ENCODE results near the gene KMT2D. TPM values are rescaled to one million over a fixed set of nuclear protein-coding genes. Genes with fewer than 3 reads are reported as not detected.

Gene KMT2D
- total and polyA plus RNA-seq, 2 of the 8 experiments (the other 6 are each of a cell fraction or from before 2014, with no cell fraction given): 9.1 to 86.3 TPM

DNA sequence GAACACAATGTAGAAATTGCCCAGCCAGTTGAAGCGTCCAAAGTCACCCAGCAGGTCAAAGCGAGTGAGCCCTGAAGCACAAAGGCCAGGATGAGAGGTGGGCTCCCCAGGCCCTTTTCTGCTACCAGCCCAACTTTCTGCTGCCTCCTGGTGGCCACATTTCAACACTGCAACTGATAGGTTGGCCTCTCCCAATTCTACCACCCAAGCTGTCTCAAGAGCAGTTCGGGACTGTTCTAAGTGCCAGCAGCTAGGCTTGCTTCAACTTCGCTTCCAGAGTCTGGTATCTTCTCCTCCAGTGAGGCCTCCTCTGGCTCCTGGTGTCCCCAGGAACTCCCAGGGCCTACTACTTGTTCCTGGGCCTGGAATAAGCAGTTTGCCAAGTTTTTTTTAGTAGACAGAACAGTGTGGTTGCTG is 37.4 kb upstream of the KMT2D start:
- FAIRE-seq (peak; percentile 95), DNase-seq (ENCODE audit: low read depth in 1 of 2, low spot score in 2 of 2) (peak in 1 of 2 experiments; percentile 88)
- Histone ChIP-seq H3K23me2 (ENCODE audit: low read depth, low read length) (peaks cover 6% of the 10 kb centered on the region), H2AFZ (ENCODE audit: low read length) (no peak overlapping the region), H3K9me3 (ENCODE audit: insufficient read depth in 2 of 2, low read depth in 1 of 2, low read length in 1 of 2) (no peaks in the 10 kb centered on the region), H3K4me2 (ENCODE audit: insufficient read depth in 1 of 2, low read depth in 2 of 2, low read length in 2 of 2) (no peak overlapping the region), H2BK15ac (ENCODE audit: low read length) (no peak overlapping the region), H2BK12ac (ENCODE audit: low read depth, low read length) (no peak overlapping the region), H3K27me3 (replicated peaks in 1 of 4; ENCODE audit: control insufficient read depth in 3 of 4, extremely low read depth in 1 of 4, insufficient read depth in 3 of 4, low read length in 3 of 4) (peaks cover 13 to 24% (median 23%) of the 10 kb centered on the region in 4 experiments), H3K23ac (ENCODE audit: insufficient read length) (no peak overlapping the region), H3K14ac (ENCODE audit: insufficient read length) (no peak overlapping the region), H2AK5ac (ENCODE audit: low read depth, low read length) (no peak overlapping the region), H3K18ac (ENCODE audit: extremely low read depth, low read length) (no peak overlapping the region), H4K5ac (ENCODE audit: insufficient read length, low read depth, low read length) (no peak overlapping the region), H4K8ac (ENCODE audit: extremely low read depth, insufficient read depth, low read length) (no peak overlapping the region), H2BK120ac (replicated peaks; ENCODE audit: low read depth, low read length) (no peak overlapping the region), H3K4me1 (replicated peaks in 1 of 4; ENCODE audit: control insufficient read depth in 3 of 4, insufficient read depth in 4 of 4, low read length in 3 of 4) (peaks cover 0 to 11% (median 8%) of the 10 kb centered on the region in 4 experiments; a peak in 4 of 7 replicates), H3K79me1 (ENCODE audit: low read depth, low read length) (no peaks in the 10 kb centered on the region), H3K36me3 (ENCODE audit: control insufficient read depth in 2 of 4, insufficient read depth in 4 of 4, low read length in 3 of 4) (peaks cover 10 to 29% (median 20%) of the 10 kb centered on the region in 4 experiments; a peak in 6 of 8 replicates), H4K20me1 (replicated peaks in 1 of 2; ENCODE audit: control insufficient read depth in 1 of 2, insufficient read depth in 2 of 2, low read length in 2 of 2) (peaks cover 0 to 2% of the 10 kb centered on the region in 2 experiments), H3K4me3 (ENCODE audit: extremely low read depth in 1 of 4, insufficient read depth in 2 of 4, low read depth in 3 of 4, low read length in 4 of 4) (no peak overlapping the region), H3K79me2 (ENCODE audit: control insufficient read depth in 1 of 2, insufficient read depth in 2 of 2, low read length in 2 of 2) (no peaks in the 10 kb centered on the region), H3K9ac (replicated peaks in 1 of 4; ENCODE audit: extremely low read depth in 1 of 4, low read depth in 3 of 4, low read length in 3 of 4) (no peak overlapping the region; a peak in 1 of 7 replicates), H4K91ac (replicated peaks; ENCODE audit: insufficient read length, low read length) (no peak overlapping the region), H3K56ac (replicated peaks; ENCODE audit: insufficient read length, low read depth, low read length) (no peak overlapping the region), H2BK20ac (ENCODE audit: low read length) (no peak overlapping the region), H3K4ac (replicated peaks; ENCODE audit: insufficient read length, low read depth, low read length) (no peak overlapping the region), H2BK5ac (ENCODE audit: low read depth, low read length) (no peak overlapping the region), H3K27ac (ENCODE audit: low read depth, low read length) (no peak overlapping the region)
- ChIA-PET POLR2A (ENCODE audit: partially characterized antibody) (interaction anchor here (0.9 to 4.4 kb wide), 6 partner anchors 9 to 80 kb away, joined by 3 to 27 read pairs (median 4); partner anchors contain the start of genes KMT2D and TUBA1B), CTCF (ENCODE audit: partially characterized antibody) (interaction anchor here (0.6 to 16.2 kb wide), 21 partner anchors 11 to 478 kb away, joined by 3 to 235 read pairs (median 5); partner anchors contain the start of genes LMBR1L, RHEBL1 and TUBA1B)
- TF ChIP-seq TEAD4 (IDR thresholded peaks at IDR 0.05; ENCODE audit: low read depth, low read length): 0 out of 2 replicates have a peak, but pooled peaks have one; percentile 51
- TF ChIP-seq RAD21 (IDR thresholded peaks at IDR 0.05 in 1 of 2, conservative IDR thresholded peaks at IDR 0.05 in 1 of 2; ENCODE audit: low read depth in 2 of 2, low read length in 2 of 2): peak; percentile 70 to 79
- TF ChIP-seq CREB1 (IDR thresholded peaks at IDR 0.05): no peak; the same call in 1 of the 2 replicates
- 0 out of 2 replicates have a peak, but pooled peaks have one; percentile 13 for TF ChIP-seq CEBPB (IDR thresholded peaks at IDR 0.05; ENCODE audit: low read depth, low read length)
- no peak for TF ChIP-seq TAF1 (IDR thresholded peaks at IDR 0.05; ENCODE audit: low read depth, low read length)
- TF ChIP-seq CTCF (IDR thresholded peaks at IDR 0.05; ENCODE audit: control extremely low read depth in 1 of 3, insufficient read depth in 1 of 3, low read depth in 1 of 3, low read length in 3 of 3): peak; percentile 87 to 96 (median 91)
- no peak for TF ChIP-seq GABPA (IDR thresholded peaks at IDR 0.05; ENCODE audit: borderline replicate concordance, insufficient read depth, low read length)
- WGBS, 2 experiments (ENCODE audit: extremely low coverage in 1 of 2, insufficient coverage in 1 of 2, insufficient read length in 1 of 2, insufficient replicate concordance in 2 of 2, low coverage in 1 of 2, low lambda C conversion rate in 2 of 2, missing lambda C conversion rate in 1 of 2): 59% methylated on average over 4 of the region's 4 CpGs; no CpG with 5 or more reads in 1 of the 2 experiments

Measured in H1 (cell line).